WERI-Rb-1 (cell line): ENCODE results near the gene CALHM6.

ENCODE experiments used
- DNase-seq: peaks from one replicate; pipeline ENCODE4 v3.0.0-alpha.2; 2020
- H3K27ac ChIP-seq: fragments of 250-450 bp; sonication (Bioruptor Pico); 2 replicates; pipeline ENCODE4 v1.5.1; 2020; ENCODE audit warnings: mild to moderate bottlenecking, moderate library complexity
- H3K27me3 ChIP-seq: fragments of 250-450 bp; sonication (Bioruptor Pico); 2 replicates; pipeline ENCODE4 v1.5.1; 2021; ENCODE audit warnings: mild to moderate bottlenecking, low read depth, moderate library complexity; ENCODE audit not compliant: insufficient read depth, severe bottlenecking
- H3K36me3 ChIP-seq: fragments of 250-450 bp; sonication (Bioruptor Pico); 2 replicates; pipeline ENCODE4 v1.5.1; 2020; ENCODE audit warnings: mild to moderate bottlenecking, moderate library complexity
- H3K4me3 ChIP-seq: 2 replicates; pipeline ENCODE4 v1.5.1; 2011; ENCODE audit warnings: low read depth, mild to moderate bottlenecking, control low read depth, low read length
- H3K9me3 ChIP-seq: fragments of 250-450 bp; sonication (Bioruptor Pico); 2 replicates; pipeline ENCODE4 v1.5.1; 2021; ENCODE audit warnings: mild to moderate bottlenecking, moderate library complexity; ENCODE audit not compliant: severe bottlenecking
- TF ChIP-seq, protein P1 (sequence below): IDR thresholded peaks from 2 replicates; pipeline ENCODE4 v1.5.1; 2011; ENCODE audit warnings: low read depth, mild to moderate bottlenecking, control low read depth, inconsistent platforms, low read length

CALHM6 gene

DNA sequence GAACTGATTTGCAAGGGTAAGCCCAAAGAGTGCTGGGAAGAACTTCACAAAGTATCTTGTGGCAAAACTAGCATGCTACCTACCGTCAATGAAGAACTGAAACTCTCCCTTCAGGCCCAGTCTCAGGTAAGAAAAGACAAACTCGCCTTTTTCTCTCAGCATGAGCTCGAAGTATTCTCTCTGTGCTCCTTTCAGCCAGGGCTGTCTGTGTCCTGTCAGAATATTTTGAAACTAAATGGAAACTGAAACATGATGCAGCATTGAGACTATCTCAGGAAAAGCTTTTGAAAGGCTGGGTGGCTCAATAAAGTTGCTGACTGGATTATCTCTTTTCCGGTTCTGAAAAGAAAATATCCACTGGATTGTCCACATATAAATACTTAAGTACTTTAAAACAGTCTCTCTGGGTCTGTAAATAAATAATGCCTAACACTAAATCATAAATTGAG is 51.0 kb downstream of the CALHM6 start:
- DNase-seq: no peak
- no peak overlapping the region for H3K4me3 ChIP-seq
- H3K27me3 ChIP-seq: no peaks in the 10 kb centered on the region
- TF ChIP-seq, protein P1, sequence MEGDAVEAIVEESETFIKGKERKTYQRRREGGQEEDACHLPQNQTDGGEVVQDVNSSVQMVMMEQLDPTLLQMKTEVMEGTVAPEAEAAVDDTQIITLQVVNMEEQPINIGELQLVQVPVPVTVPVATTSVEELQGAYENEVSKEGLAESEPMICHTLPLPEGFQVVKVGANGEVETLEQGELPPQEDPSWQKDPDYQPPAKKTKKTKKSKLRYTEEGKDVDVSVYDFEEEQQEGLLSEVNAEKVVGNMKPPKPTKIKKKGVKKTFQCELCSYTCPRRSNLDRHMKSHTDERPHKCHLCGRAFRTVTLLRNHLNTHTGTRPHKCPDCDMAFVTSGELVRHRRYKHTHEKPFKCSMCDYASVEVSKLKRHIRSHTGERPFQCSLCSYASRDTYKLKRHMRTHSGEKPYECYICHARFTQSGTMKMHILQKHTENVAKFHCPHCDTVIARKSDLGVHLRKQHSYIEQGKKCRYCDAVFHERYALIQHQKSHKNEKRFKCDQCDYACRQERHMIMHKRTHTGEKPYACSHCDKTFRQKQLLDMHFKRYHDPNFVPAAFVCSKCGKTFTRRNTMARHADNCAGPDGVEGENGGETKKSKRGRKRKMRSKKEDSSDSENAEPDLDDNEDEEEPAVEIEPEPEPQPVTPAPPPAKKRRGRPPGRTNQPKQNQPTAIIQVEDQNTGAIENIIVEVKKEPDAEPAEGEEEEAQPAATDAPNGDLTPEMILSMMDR: no peak
- no peaks in the 10 kb centered on the region for H3K9me3 ChIP-seq
- H3K36me3 ChIP-seq: no peaks in the 10 kb centered on the region
- no peak overlapping the region for H3K27ac ChIP-seq

DNA sequence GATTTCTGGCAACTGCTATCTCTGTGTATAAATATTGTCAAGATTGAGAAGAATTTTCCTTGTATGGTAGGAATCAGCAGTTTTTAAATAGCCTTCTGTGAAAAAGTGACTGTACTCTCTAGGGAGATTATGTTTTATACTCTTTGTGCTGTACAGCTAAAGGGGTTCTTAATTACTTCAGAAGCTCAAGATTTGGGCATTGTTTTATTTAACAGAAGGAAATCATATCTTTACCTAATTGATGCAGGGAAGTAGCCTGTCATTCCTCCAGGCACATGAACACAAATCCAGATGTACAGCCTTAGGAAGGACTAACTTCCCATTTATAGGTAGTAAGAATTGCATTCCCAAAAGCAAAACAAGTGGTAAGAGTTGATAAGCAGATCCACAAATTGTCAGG is 51.6 kb downstream of the CALHM6 start:
- no peaks in the 10 kb centered on the region for H3K27me3 ChIP-seq
- H3K36me3 ChIP-seq: no peaks in the 10 kb centered on the region
- TF ChIP-seq, protein P1: no peak
- H3K9me3 ChIP-seq: no peaks in the 10 kb centered on the region
- no peak for DNase-seq
- H3K4me3 ChIP-seq: no peak overlapping the region
- no peak overlapping the region for H3K27ac ChIP-seq
